ENCODE results near the gene C6orf52. TPM values are rescaled to one million over a fixed set of nuclear protein-coding genes. Genes with fewer than 3 reads are reported as not detected.

C6orf52 gene
- total and polyA plus RNA-seq, 9 donors: 0.59 to 2.6 (median 1.5) TPM; not detected in 4

GRCh38 chr6:10687582-10687981 lies 6.8 kb downstream of the C6orf52 start:
- WGBS, 3 donors: 31 to 35% (median 34%) methylated on average over 6 of the region's 6 CpGs
- H3K27me3 ChIP-seq: no peaks in the 10 kb centered on the region
- H3K4me3 ChIP-seq: no peak overlapping the region
- intact Hi-C loops (cut with DNase I): no loop called here
- no peaks in the 10 kb centered on the region for H3K36me3 ChIP-seq
- no peak for TF ChIP-seq POLR2A (IDR thresholded peaks at IDR 0.05)
- no peak for TF ChIP-seq EP300 (IDR thresholded peaks at IDR 0.05)
- TF ChIP-seq CTCF (IDR thresholded peaks at IDR 0.05): no peak
- H3K9me3 ChIP-seq: no peaks in the 10 kb centered on the region
- H3K27ac ChIP-seq: no peak overlapping the region
- no peak for DNase-seq
- H3K4me1 ChIP-seq (ENCODE audit: insufficient read depth): no peaks in the 10 kb centered on the region

- WGBS, 3 donors: 75 to 84% (median 76%) methylated on average over 8 of the region's 8 CpGs
- Histone ChIP-seq H3K9me3 (no peaks in the 10 kb centered on the region), H3K4me3 (no peak overlapping the region), H3K27me3 (no peaks in the 10 kb centered on the region), H3K36me3 (no peaks in the 10 kb centered on the region), H3K4me1 (ENCODE audit: insufficient read depth) (no peaks in the 10 kb centered on the region), H3K27ac (no peak overlapping the region)
- intact Hi-C loops (cut with DNase I): no loop called here
- no peak for DNase-seq
- no peak for TF ChIP-seq CTCF (IDR thresholded peaks at IDR 0.05)
- TF ChIP-seq EP300 (IDR thresholded peaks at IDR 0.05): no peak
- TF ChIP-seq POLR2A (IDR thresholded peaks at IDR 0.05): no peak
Measured at GRCh38 chr6:10686901-10687300, 7.5 kb downstream of the C6orf52 start.

- Histone ChIP-seq H3K4me3 (no peak overlapping the region), H3K9me3 (no peaks in the 10 kb centered on the region), H3K27me3 (no peaks in the 10 kb centered on the region), H3K4me1 (ENCODE audit: insufficient read depth) (no peaks in the 10 kb centered on the region), H3K27ac (no peak overlapping the region), H3K36me3 (no peaks in the 10 kb centered on the region)
- intact Hi-C loops (cut with DNase I): no loop called here
- TF ChIP-seq POLR2A (IDR thresholded peaks at IDR 0.05) (no peak), CTCF (IDR thresholded peaks at IDR 0.05) (no peak), EP300 (IDR thresholded peaks at IDR 0.05) (no peak)
- WGBS, 3 donors: 69 to 81% (median 77%) methylated on average over 3 of the region's 3 CpGs
- no peak for DNase-seq
Measured at GRCh38 chr6:10685092-10685915, 9.1 kb downstream of the C6orf52 start.

- no peak for DNase-seq
- no peaks in the 10 kb centered on the region for H3K27me3 ChIP-seq
- 56 to 69% (median 64%) methylated on average over 5 of the region's 5 CpGs for WGBS, 3 donors
- H3K9me3 ChIP-seq: no peaks in the 10 kb centered on the region
- TF ChIP-seq POLR2A (IDR thresholded peaks at IDR 0.05): no peak
- TF ChIP-seq EP300 (IDR thresholded peaks at IDR 0.05): no peak
- TF ChIP-seq CTCF (IDR thresholded peaks at IDR 0.05): no peak
- intact Hi-C loops (cut with DNase I): no loop called here
- no peak overlapping the region for H3K27ac ChIP-seq
- H3K4me3 ChIP-seq: no peak overlapping the region
- no peaks in the 10 kb centered on the region for H3K4me1 ChIP-seq (ENCODE audit: insufficient read depth)
- no peaks in the 10 kb centered on the region for H3K36me3 ChIP-seq
Measured at GRCh38 chr6:10684618-10685017, 9.8 kb downstream of the C6orf52 start.

Data from ovary (tissue), 9 donors.